ENCODE results near the gene KIAA1614. TPM values are rescaled to one million over a fixed set of nuclear protein-coding genes. Genes with fewer than 3 reads are reported as not detected.

The KIAA1614 gene
- 1 to 10 TPM; 2.0 to 9.8 TPM for total RNA-seq
- polyA plus RNA-seq (ENCODE audit: insufficient read length in 2 of 2) = 1 to 10 TPM; 4.3 to 5.7 TPM
- long read RNA-seq, donor 1, partial matches to known transcripts = 7 of 20 reads
- long read RNA-seq, donor 1, other reads (novel, unspliced or antisense) = 13 of 20 reads
- long read RNA-seq, donor 2 = 0 reads
- long read RNA-seq, donor 3 = 0 reads
- long read RNA-seq, donor 4 = 0 reads

DNA sequence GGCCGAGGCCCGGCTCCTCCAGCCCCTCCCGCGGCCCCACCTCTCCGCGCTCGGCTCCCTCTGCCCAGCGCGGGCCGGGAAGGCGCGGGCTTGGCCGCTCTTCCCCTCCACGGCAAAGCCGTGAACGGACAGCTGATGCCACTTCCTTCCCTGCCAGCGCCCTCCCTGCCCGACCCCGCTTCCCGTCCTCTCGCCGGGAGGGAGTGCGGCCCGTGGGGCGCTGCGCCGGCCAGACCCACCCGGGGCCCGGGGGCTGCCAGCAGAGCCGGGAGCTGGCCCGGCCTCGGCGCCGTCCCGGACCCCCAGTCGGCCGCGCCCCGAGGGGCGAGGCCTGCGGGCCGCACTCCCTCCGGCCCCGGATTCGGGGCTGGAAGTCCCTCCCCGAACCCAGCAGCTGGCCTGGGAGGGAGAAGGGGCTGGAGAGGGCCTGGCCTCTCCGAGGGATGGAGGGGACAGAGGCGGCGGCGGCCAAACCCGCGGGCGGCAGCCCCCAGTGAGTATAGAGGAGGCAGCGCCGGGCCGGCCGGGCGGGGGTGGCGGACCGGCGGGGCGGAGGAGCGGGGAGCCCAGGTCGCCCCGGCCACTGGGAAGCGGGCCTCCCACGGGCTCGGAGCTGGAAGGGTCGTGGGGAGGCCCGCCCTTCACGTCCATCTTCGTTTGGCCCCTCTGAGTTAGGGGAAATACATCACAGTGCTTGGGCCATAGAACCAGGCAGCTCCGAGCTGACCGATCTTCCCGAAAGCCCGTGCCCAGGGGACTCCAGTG, at the start of gene KIAA1614:
Gene KIAA1614, plus strand, starts transcription at position 97 of the 765 bp plus-strand sequence. Its CDS starts 347 bp downstream, at position 444.
- H3K27me3 ChIP-seq (ENCODE audit: control insufficient read depth, insufficient read depth, low read length) = peaks cover 9% of the 10 kb centered on the region
- peaks cover 16% of the 10 kb centered on the region for H3K4me1 ChIP-seq (ENCODE audit: control insufficient read depth, insufficient read depth, low read length)
- H3K9me3 ChIP-seq (ENCODE audit: control insufficient read depth, insufficient read depth, low read length) = no peaks in the 10 kb centered on the region
- peak in 2 of 6 donors; percentile 48 to 75 for DNase-seq (ENCODE audit: low read depth in 4 of 6, low spot score in 6 of 6)
- H3K27ac ChIP-seq (ENCODE audit: low read depth, low read length) = peak within 1 kb of the TSS; percentile 67
- peak within 1 kb of the TSS; percentile 56 for H3K4me3 ChIP-seq (ENCODE audit: low read depth, low read length)
- peaks cover 20% of the 10 kb centered on the region for H3K36me3 ChIP-seq (ENCODE audit: control insufficient read depth, insufficient read depth, low read length)
- WGBS (ENCODE audit: insufficient coverage) = 3% methylated on average over 76 of the region's 76 CpGs

DNA sequence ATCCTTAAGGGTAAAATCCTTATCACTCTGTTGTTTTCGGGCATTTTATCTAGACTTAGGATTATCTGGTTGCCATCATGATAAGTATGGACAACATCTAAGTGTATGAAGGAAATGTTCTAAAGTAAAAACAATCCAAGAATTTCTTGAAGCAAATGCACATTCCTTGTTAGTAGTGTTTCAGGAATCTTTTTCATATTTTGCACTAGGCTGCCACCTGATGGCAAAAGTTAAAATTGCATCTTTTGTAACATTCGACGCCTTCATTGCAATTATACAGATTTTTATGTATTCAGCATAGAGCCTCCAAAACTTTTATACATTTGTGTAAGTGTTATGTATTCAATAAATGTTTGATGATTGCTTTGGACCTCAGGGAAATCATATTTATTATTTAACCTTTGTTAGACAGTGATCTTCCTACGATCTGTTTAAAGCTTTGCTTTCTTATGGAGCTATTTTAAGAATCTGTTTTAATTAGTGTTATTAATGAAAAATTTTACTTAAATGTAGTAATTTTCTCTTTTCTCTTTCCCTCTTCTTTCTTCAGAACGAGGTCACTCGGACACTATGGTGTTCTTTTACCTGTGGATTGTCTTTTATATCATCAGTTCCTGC, 49.4 kb upstream of the KIAA1614 start:
- Histone ChIP-seq H3K27ac (ENCODE audit: low read depth, low read length) (no peak overlapping the region), H3K27me3 (ENCODE audit: control insufficient read depth, insufficient read depth, low read length) (no peaks in the 10 kb centered on the region), H3K4me1 (ENCODE audit: control insufficient read depth, insufficient read depth, low read length) (no peaks in the 10 kb centered on the region), H3K36me3 (ENCODE audit: control insufficient read depth, insufficient read depth, low read length) (peaks cover 2% of the 10 kb centered on the region), H3K4me3 (ENCODE audit: low read depth, low read length) (no peak overlapping the region), H3K9me3 (ENCODE audit: control insufficient read depth, insufficient read depth, low read length) (no peaks in the 10 kb centered on the region)
- DNase-seq (ENCODE audit: low read depth in 4 of 6, low spot score in 6 of 6) = peak in 4 of 6 donors; percentile 71 to 94 (median 84)
- no CpG with 5 or more reads among the region's 6 CpGs for WGBS (ENCODE audit: insufficient coverage)

DNA sequence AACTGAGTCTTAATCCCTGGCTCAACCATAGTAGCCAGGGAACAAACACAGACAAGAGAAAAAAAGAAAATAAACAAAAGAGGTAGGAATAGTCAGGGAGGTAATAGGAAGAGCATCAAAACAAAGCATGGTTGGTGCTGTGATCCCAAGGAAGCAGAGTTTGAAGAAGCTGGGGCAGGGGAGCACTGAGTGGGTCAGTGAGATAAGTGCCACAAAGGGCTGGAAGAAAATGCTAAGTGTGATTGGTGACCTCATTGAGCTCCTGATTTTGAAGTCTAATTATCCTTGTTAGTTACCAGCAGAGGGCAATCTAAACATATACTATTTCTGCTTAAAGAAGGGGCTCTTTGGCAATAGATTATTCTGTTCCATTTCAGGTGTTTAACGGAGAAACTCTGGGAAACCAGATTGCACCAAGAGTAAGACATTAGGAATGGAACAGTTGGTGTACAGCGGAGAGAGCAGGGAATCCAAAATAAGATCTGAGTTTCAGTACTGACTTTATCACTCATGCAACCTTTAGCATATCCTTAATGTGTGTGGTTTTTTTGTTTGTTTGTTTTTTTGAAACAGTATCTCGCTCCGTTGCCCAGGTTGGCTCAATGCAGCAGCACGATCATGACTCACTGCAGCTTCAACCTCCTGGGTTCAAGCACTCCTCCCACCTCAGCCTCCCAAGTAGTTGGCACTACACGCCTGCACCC, 30.7 kb upstream of the KIAA1614 start:
- H3K27me3 ChIP-seq (ENCODE audit: control insufficient read depth, insufficient read depth, low read length) = no peaks in the 10 kb centered on the region
- no peaks in the 10 kb centered on the region for H3K4me1 ChIP-seq (ENCODE audit: control insufficient read depth, insufficient read depth, low read length)
- peak in 4 of 6 donors; percentile 27 to 89 (median 60) for DNase-seq (ENCODE audit: low read depth in 4 of 6, low spot score in 6 of 6)
- peaks cover 5% of the 10 kb centered on the region for H3K36me3 ChIP-seq (ENCODE audit: control insufficient read depth, insufficient read depth, low read length)
- H3K4me3 ChIP-seq (ENCODE audit: low read depth, low read length) = no peak overlapping the region
- H3K9me3 ChIP-seq (ENCODE audit: control insufficient read depth, insufficient read depth, low read length) = no peaks in the 10 kb centered on the region
- no peak overlapping the region for H3K27ac ChIP-seq (ENCODE audit: low read depth, low read length)
- 47% methylated on average over 4 of the region's 6 CpGs for WGBS (ENCODE audit: insufficient coverage)

DNA sequence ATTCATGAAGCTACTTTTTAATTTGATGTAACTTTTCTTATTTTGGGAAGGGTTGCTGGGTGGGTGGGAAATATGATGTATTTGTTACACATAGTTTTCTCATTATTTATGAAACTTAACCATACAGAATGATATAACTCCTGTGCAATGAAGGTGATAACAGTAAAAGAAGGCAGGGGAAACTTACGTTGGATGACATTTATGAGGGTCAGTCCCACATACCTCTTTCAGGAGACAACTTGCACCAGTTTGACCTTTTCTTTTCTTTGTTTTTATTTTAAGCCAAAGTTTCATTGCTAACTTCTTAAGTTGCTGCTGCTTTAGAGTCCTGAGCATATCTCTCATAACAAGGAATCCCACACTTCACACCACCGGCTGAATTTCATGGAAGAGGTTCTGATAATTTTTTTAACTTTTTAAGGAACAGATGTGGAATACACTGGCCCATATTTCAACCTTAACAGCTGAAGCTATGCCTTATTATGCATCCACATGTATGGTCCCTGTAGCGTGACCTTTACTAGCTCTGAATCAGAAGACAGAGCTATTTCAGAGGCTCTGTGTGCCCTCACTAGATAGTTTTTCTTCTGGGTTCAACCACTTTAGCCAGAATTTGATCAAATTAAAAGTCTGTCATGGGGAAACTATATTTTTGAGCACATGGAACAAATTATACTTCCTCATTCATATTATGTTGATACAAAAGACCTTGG, 28.0 kb upstream of the KIAA1614 start:
- peaks cover 3% of the 10 kb centered on the region for H3K36me3 ChIP-seq (ENCODE audit: control insufficient read depth, insufficient read depth, low read length)
- no peak for DNase-seq (ENCODE audit: low read depth in 4 of 6, low spot score in 6 of 6)
- no peaks in the 10 kb centered on the region for H3K4me1 ChIP-seq (ENCODE audit: control insufficient read depth, insufficient read depth, low read length)
- H3K9me3 ChIP-seq (ENCODE audit: control insufficient read depth, insufficient read depth, low read length) = no peaks in the 10 kb centered on the region
- H3K27me3 ChIP-seq (ENCODE audit: control insufficient read depth, insufficient read depth, low read length) = no peaks in the 10 kb centered on the region
- WGBS (ENCODE audit: insufficient coverage) = 86% methylated on average over 1 of the region's 3 CpGs
- no peak overlapping the region for H3K4me3 ChIP-seq (ENCODE audit: low read depth, low read length)
- no peak overlapping the region for H3K27ac ChIP-seq (ENCODE audit: low read depth, low read length)

GRCh38 chr1:180886338-180886737, 26.4 kb upstream of the KIAA1614 start:
- DNase-seq (ENCODE audit: low read depth in 4 of 6, low spot score in 6 of 6) = no peak
- Histone ChIP-seq H3K9me3 (ENCODE audit: control insufficient read depth, insufficient read depth, low read length) (no peaks in the 10 kb centered on the region), H3K4me3 (ENCODE audit: low read depth, low read length) (no peak overlapping the region), H3K27ac (ENCODE audit: low read depth, low read length) (no peak overlapping the region), H3K36me3 (ENCODE audit: control insufficient read depth, insufficient read depth, low read length) (peaks cover 3% of the 10 kb centered on the region), H3K27me3 (ENCODE audit: control insufficient read depth, insufficient read depth, low read length) (no peaks in the 10 kb centered on the region), H3K4me1 (ENCODE audit: control insufficient read depth, insufficient read depth, low read length) (no peaks in the 10 kb centered on the region)
- WGBS (ENCODE audit: insufficient coverage) = no CpG with 5 or more reads among the region's 2 CpGs

- H3K4me1 ChIP-seq (ENCODE audit: control insufficient read depth, insufficient read depth, low read length) = no peaks in the 10 kb centered on the region
- no peak overlapping the region for H3K27ac ChIP-seq (ENCODE audit: low read depth, low read length)
- no peak for DNase-seq (ENCODE audit: low read depth in 4 of 6, low spot score in 6 of 6)
- H3K4me3 ChIP-seq (ENCODE audit: low read depth, low read length) = no peak overlapping the region
- no peaks in the 10 kb centered on the region for H3K27me3 ChIP-seq (ENCODE audit: control insufficient read depth, insufficient read depth, low read length)
- no peaks in the 10 kb centered on the region for H3K36me3 ChIP-seq (ENCODE audit: control insufficient read depth, insufficient read depth, low read length)
- no peaks in the 10 kb centered on the region for H3K9me3 ChIP-seq (ENCODE audit: control insufficient read depth, insufficient read depth, low read length)
- 100% methylated on average over 2 of the region's 7 CpGs for WGBS (ENCODE audit: insufficient coverage)
Measured at GRCh38 chr1:180887841-180888240, 24.9 kb upstream of the KIAA1614 start.

DNA sequence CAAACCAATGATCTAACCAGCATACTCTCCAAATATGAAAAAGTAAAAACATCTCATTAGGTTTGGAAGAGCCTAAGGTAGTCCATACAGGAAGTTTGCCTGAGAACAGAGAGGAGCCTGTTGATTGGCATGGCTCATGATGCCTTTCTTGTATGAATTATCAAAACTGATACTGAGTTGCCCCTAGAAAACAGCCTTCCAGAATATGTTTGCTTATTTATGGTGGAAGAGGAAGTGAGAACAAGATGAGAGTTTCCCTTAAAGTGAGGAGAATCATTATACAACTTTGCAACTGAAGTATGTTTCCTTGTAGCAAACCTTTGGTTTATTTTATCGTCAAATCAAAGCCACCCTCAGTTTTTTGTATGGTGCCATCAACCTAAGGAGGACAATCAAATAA, 23.8 kb upstream of the KIAA1614 start:
- 100% methylated on average over 1 of the region's 1 CpG for WGBS (ENCODE audit: insufficient coverage)

DNA sequence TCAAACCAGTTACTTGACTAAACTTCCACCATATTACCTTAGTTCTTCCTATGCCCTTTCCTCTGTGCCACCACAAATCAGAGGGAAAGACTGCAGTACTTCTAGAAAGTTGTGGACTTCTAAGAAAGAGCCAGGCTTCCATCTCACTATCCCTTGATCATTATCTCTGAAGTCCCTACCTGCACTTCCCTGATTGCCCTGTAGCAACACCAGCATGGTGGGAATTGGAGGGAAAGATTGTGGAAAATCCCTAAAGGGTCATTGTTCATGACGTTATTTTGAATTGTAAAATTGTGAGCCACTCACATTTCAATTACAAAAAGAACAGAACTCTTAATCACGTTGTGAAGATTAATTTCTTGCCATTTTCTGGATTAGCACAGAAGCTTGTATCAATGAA, 23.4 kb upstream of the KIAA1614 start:
- H3K27me3 ChIP-seq (ENCODE audit: control insufficient read depth, insufficient read depth, low read length) = no peaks in the 10 kb centered on the region
- WGBS (ENCODE audit: insufficient coverage) = no CpG with 5 or more reads among the region's 2 CpGs
- no peaks in the 10 kb centered on the region for H3K36me3 ChIP-seq (ENCODE audit: control insufficient read depth, insufficient read depth, low read length)
- no peak overlapping the region for H3K27ac ChIP-seq (ENCODE audit: low read depth, low read length)
- DNase-seq (ENCODE audit: low read depth in 4 of 6, low spot score in 6 of 6) = no peak
- H3K9me3 ChIP-seq (ENCODE audit: control insufficient read depth, insufficient read depth, low read length) = no peaks in the 10 kb centered on the region
- H3K4me3 ChIP-seq (ENCODE audit: low read depth, low read length) = no peak overlapping the region
- H3K4me1 ChIP-seq (ENCODE audit: control insufficient read depth, insufficient read depth, low read length) = no peaks in the 10 kb centered on the region

More for the DNA sequence above, 23.8 kb upstream of the KIAA1614 start:
- no peaks in the 10 kb centered on the region for H3K9me3 ChIP-seq (ENCODE audit: control insufficient read depth, insufficient read depth, low read length)
- H3K4me3 ChIP-seq (ENCODE audit: low read depth, low read length) = no peak overlapping the region
- no peaks in the 10 kb centered on the region for H3K27me3 ChIP-seq (ENCODE audit: control insufficient read depth, insufficient read depth, low read length)
- H3K27ac ChIP-seq (ENCODE audit: low read depth, low read length) = no peak overlapping the region
- H3K36me3 ChIP-seq (ENCODE audit: control insufficient read depth, insufficient read depth, low read length) = no peaks in the 10 kb centered on the region
- no peak for DNase-seq (ENCODE audit: low read depth in 4 of 6, low spot score in 6 of 6)
- no peaks in the 10 kb centered on the region for H3K4me1 ChIP-seq (ENCODE audit: control insufficient read depth, insufficient read depth, low read length)

DNA sequence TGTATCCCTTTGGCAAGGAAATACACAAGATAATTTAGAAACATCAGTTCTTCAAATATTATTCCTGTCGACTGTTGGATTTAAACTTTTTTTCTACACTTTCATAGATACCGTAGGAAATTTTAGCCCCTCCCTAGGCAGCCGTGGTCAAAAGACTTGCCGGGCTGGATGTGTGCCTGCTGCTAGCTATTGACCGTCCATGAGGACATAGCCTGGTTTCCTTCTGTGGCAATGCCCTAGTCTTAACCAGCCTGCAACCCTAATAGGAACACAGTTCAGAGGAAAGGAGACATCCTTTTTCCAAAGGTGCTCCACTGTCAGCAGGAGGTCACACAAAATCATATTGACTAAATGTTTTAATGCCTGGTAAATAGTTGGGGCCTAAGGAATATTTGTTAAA, 20.4 kb upstream of the KIAA1614 start:
- DNase-seq (ENCODE audit: low read depth in 4 of 6, low spot score in 6 of 6) = no peak
- H3K36me3 ChIP-seq (ENCODE audit: control insufficient read depth, insufficient read depth, low read length) = no peaks in the 10 kb centered on the region
- H3K4me3 ChIP-seq (ENCODE audit: low read depth, low read length) = no peak overlapping the region
- no peaks in the 10 kb centered on the region for H3K9me3 ChIP-seq (ENCODE audit: control insufficient read depth, insufficient read depth, low read length)
- no peak overlapping the region for H3K27ac ChIP-seq (ENCODE audit: low read depth, low read length)
- 83% methylated on average over 3 of the region's 5 CpGs for WGBS (ENCODE audit: insufficient coverage)
- H3K4me1 ChIP-seq (ENCODE audit: control insufficient read depth, insufficient read depth, low read length) = no peaks in the 10 kb centered on the region
- H3K27me3 ChIP-seq (ENCODE audit: control insufficient read depth, insufficient read depth, low read length) = no peaks in the 10 kb centered on the region
